Transverse colon (tissue), 4 donors: Measurements from ENCODE around the gene PEAR1. TPM values are rescaled to one million over a fixed set of nuclear protein-coding genes. Genes with fewer than 3 reads are reported as not detected.

ENCODE experiments used
- DNase-seq: peaks from one replicate; pipeline ENCODE4 v3.0.0-alpha.2; 2019
- H3K27ac ChIP-seq, 4 donors: fragments of 200-600 bp; sonication (generic); 2 replicates each; pipeline ENCODE4 v1.5.1; 2016 to 2018; ENCODE audit warnings: inconsistent platforms in 4 of 4
- H3K27me3 ChIP-seq: fragments of 200-600 bp; sonication (generic); 2 replicates; pipeline ENCODE4 v1.5.1; 2017; ENCODE audit warnings: inconsistent platforms
- H3K36me3 ChIP-seq, 4 donors: fragments of 200-600 bp; sonication (generic); 2 replicates each; pipeline ENCODE4 v1.5.1; 2017 to 2019; ENCODE audit warnings: inconsistent platforms in 4 of 4
- H3K4me1 ChIP-seq, 4 donors: fragments of 200-600 bp; sonication (generic); 2 replicates each; pipeline ENCODE4 v1.5.1; 2017 to 2020; ENCODE audit warnings: inconsistent platforms in 4 of 4
- H3K4me3 ChIP-seq, 4 donors: fragments of 200-600 bp; sonication (generic); 1 replicate in 1 of 4; 2 replicates in 3 of 4; pipeline versions ENCODE4 v1.5.1 to v1.6.1; 2017 to 2019; ENCODE audit warnings: inconsistent platforms in 4 of 4
- H3K9me3 ChIP-seq, 2 donors: fragments of 200-600 bp; sonication (generic); 2 replicates each; pipeline ENCODE4 v1.5.1; 2017 to 2019; ENCODE audit warnings: inconsistent platforms in 2 of 2
- EP300 ChIP-seq: sonication (generic); formaldehyde crosslinking; IDR thresholded peaks from one replicate; pipeline ENCODE4 v1.6.1; 2017; ENCODE audit warnings: antibody characterized with exemption, low read depth
- POLR2A ChIP-seq: fragments of 450-650 bp; IDR thresholded peaks from one replicate; pipeline ENCODE4 v1.6.1; 2016; ENCODE audit warnings: antibody characterized with exemption, mild to moderate bottlenecking, moderate library complexity
- POLR2AphosphoS5 ChIP-seq, 3 donors: sonication (generic); formaldehyde crosslinking; IDR thresholded peaks; one replicate each; pipeline ENCODE4 v1.6.1; 2016; ENCODE audit warnings: antibody characterized with exemption in 3 of 3
- WGBS, 2 donors: methylation state at CpG; one replicate each; pipeline ENCODE4 v1.1.5; 2018; ENCODE audit warnings: low coverage in 1 of 2; 5-methylcytosine and 5-hydroxymethylcytosine counted together
- in situ Hi-C, 4 donors: fragments of 200-750 bp; cut with MboI; loops; one replicate each; pipeline versions ENCODE4 v1.15.0 to v1.15.1; 2017; ENCODE audit warnings: low sequenced_read_pairs in 3 of 4, low pct_ligation_motif_present in 1 of 4, low pct_unique_long_range_greater_than_20kb in 1 of 4
- intact Hi-C: fragments of 100-400 bp; cut with DNase I; formaldehyde crosslinking; loops from one replicate; pipeline ENCODE4 v1.15.1; 2023; ENCODE audit warnings: low total_unique reads
- total RNA-seq, 4 donors: library from RNA; depleted of rRNA; stranded (reverse); fragments of >200 nt; gene quantifications; one replicate each; pipeline ENCODE4 v1.1.0, GENCODE V29; 2016
- TF ChIP-seq, protein P1 (sequence below), 5 experiments: fragments of 200-600 bp in 3 of 5; fragments of 450-650 bp in 2 of 5; sonication (generic) in 3 of 5; IDR thresholded peaks; 1 replicate in 2 of 5; 2 replicates in 3 of 5; pipeline ENCODE4 v1.5.1; 2016 to 2017; ENCODE audit warnings: antibody characterized with exemption in 5 of 5, inconsistent platforms in 3 of 5, mild to moderate bottlenecking in 2 of 5, moderate library complexity in 1 of 5

PEAR1 gene
- total RNA-seq, 4 donors from 2014 or later = 1.8 to 5.6 (median 3.7) TPM

GRCh38 chr1:156947127-156947526 lies 53.6 kb downstream of the PEAR1 start:
- no peak overlapping the region for H3K4me3 ChIP-seq
- H3K36me3 ChIP-seq = peaks cover 0 to 78% (median 29%) of the 10 kb centered on the region in 4 donors
- no peak overlapping the region for H3K27ac ChIP-seq
- intact Hi-C loops (no loop called here), in situ Hi-C loops (no loop called here)
- H3K9me3 ChIP-seq = no peaks in the 10 kb centered on the region
- WGBS, 2 donors = 88% methylated on average over 9 of the region's 9 CpGs; no CpG with 5 or more reads in 1 of the 2 donors
- H3K27me3 ChIP-seq = no peaks in the 10 kb centered on the region
- DNase-seq = no peak
- H3K4me1 ChIP-seq = no peaks in the 10 kb centered on the region
- TF ChIP-seq, protein P1, sequence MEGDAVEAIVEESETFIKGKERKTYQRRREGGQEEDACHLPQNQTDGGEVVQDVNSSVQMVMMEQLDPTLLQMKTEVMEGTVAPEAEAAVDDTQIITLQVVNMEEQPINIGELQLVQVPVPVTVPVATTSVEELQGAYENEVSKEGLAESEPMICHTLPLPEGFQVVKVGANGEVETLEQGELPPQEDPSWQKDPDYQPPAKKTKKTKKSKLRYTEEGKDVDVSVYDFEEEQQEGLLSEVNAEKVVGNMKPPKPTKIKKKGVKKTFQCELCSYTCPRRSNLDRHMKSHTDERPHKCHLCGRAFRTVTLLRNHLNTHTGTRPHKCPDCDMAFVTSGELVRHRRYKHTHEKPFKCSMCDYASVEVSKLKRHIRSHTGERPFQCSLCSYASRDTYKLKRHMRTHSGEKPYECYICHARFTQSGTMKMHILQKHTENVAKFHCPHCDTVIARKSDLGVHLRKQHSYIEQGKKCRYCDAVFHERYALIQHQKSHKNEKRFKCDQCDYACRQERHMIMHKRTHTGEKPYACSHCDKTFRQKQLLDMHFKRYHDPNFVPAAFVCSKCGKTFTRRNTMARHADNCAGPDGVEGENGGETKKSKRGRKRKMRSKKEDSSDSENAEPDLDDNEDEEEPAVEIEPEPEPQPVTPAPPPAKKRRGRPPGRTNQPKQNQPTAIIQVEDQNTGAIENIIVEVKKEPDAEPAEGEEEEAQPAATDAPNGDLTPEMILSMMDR (IDR thresholded peaks at IDR 0.05) = no peak
- TF ChIP-seq POLR2A (no peak), EP300 (no peak), POLR2AphosphoS5 (IDR thresholded peaks at IDR 0.05) (no peak)

DNA sequence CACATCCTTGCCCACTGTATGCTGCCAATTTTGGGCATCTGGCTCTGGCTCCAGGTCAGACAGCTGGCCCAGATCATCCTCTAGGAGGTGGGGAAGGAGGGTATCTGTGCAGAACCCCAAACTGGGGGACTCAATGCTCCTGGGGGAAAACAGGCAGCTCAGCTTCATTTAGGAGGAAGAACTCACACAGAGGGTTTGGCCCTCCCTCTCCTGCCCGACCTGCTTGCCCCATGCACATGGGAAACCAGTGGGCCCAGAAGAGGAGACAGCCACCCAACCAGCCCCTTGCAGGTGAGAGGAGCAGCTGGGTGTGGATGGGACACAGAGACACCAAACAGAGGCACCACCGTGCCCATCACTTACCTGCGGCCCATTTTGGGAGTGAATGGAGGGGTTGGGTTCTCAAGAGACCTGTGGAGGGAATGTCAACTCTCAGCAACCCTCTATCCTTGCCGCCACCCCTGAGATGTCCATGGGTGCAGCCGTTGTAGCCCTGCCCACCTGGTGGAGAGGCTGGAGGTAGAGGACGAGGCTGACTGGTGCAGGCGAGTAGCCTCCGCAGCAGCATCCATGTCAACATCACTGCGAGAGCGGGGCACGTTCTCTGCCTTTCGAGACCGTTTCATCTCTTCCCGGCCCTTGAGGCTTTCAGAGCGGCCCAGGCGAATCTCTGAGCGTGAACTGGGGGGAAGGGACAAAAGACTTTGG lies 54.5 kb downstream of the PEAR1 start:
- H3K27ac ChIP-seq = no peak overlapping the region
- intact Hi-C loops = no loop called here
- in situ Hi-C loops = no loop called here
- WGBS, 2 donors = 89% methylated on average over 16 of the region's 17 CpGs; no CpG with 5 or more reads in 1 of the 2 donors
- DNase-seq = no peak
- H3K4me3 ChIP-seq = no peak overlapping the region
- H3K36me3 ChIP-seq = peaks cover 0 to 81% (median 31%) of the 10 kb centered on the region in 4 donors
- H3K4me1 ChIP-seq = no peaks in the 10 kb centered on the region
- no peaks in the 10 kb centered on the region for H3K9me3 ChIP-seq
- TF ChIP-seq POLR2AphosphoS5 (IDR thresholded peaks at IDR 0.05) (no peak), EP300 (no peak), POLR2A (no peak)
- TF ChIP-seq, protein P1 (IDR thresholded peaks at IDR 0.05) = no peak
- H3K27me3 ChIP-seq = no peaks in the 10 kb centered on the region

DNA sequence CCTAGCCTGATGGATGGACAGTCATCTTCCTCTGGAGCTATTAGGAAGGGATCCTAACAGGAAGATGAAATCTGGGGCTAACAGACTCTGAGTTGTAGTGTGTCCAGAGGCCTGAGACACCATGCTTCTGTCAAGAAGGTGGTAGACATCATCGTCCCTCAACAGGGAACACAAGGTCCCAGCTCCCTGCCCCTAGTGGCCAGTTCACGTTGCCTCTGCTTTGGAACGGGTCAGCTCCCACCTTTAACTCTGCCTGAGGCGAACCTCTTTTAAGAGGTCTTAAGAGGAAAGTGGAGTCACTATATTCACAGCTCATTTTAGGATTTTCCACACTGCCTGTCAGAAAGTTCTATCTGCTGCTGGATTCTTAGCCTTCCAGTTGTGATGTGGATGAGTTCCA lies 55.2 kb downstream of the PEAR1 start:
- WGBS, 2 donors = 61 to 100% methylated on average over 1 to 4 of the region's 4 CpGs
- DNase-seq = no peak
- H3K9me3 ChIP-seq = no peaks in the 10 kb centered on the region
- TF ChIP-seq POLR2AphosphoS5 (IDR thresholded peaks at IDR 0.05) = no peak
- no peak for TF ChIP-seq POLR2A
- TF ChIP-seq, protein P1 (IDR thresholded peaks at IDR 0.05) = no peak
- no peak for TF ChIP-seq EP300
- no peaks in the 10 kb centered on the region for H3K27me3 ChIP-seq
- peaks cover 0 to 80% (median 29%) of the 10 kb centered on the region in 4 donors for H3K36me3 ChIP-seq
- no peaks in the 10 kb centered on the region for H3K4me1 ChIP-seq
- in situ Hi-C loops (no loop called here), intact Hi-C loops (no loop called here)
- H3K27ac ChIP-seq = no peak overlapping the region
- H3K4me3 ChIP-seq = no peak overlapping the region

DNA sequence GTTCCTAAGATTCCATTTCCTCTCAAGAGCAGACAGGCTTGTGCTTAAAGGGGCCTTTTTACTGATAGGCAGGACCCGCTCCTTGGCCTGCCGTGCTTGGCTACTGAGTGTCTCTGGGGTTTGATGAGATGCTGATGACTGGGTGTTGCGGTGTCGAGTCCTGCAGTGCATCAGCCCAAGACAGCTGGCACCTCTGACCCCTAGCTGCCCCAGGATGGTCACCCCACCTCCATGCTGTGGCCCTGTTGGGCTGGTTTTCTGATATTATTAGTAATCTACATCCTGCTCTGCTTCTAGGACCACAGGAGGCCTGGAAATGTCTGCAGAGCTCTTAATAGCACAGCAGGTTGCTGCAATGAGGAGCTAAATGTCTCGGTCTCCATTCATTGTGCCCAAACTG lies 55.6 kb downstream of the PEAR1 start:
- in situ Hi-C loops (no loop called here), intact Hi-C loops (no loop called here)
- peaks cover 0 to 76% (median 27%) of the 10 kb centered on the region in 4 donors for H3K36me3 ChIP-seq
- H3K27ac ChIP-seq = no peak overlapping the region
- no peak for TF ChIP-seq POLR2A
- TF ChIP-seq, protein P1 (IDR thresholded peaks at IDR 0.05) = no peak
- TF ChIP-seq POLR2AphosphoS5 (IDR thresholded peaks at IDR 0.05) = no peak
- no peak for TF ChIP-seq EP300
- H3K4me1 ChIP-seq = no peaks in the 10 kb centered on the region
- H3K9me3 ChIP-seq = no peaks in the 10 kb centered on the region
- H3K27me3 ChIP-seq = no peaks in the 10 kb centered on the region
- H3K4me3 ChIP-seq = no peak overlapping the region
- DNase-seq = no peak
- 91% methylated on average over 5 of the region's 5 CpGs; no CpG with 5 or more reads in 1 of the 2 donors for WGBS, 2 donors
